ENCODE measurements around the gene BARX2.
A peak's percentile ranks its signal among the peaks of the same experiment; 100 is the strongest.

DNA sequence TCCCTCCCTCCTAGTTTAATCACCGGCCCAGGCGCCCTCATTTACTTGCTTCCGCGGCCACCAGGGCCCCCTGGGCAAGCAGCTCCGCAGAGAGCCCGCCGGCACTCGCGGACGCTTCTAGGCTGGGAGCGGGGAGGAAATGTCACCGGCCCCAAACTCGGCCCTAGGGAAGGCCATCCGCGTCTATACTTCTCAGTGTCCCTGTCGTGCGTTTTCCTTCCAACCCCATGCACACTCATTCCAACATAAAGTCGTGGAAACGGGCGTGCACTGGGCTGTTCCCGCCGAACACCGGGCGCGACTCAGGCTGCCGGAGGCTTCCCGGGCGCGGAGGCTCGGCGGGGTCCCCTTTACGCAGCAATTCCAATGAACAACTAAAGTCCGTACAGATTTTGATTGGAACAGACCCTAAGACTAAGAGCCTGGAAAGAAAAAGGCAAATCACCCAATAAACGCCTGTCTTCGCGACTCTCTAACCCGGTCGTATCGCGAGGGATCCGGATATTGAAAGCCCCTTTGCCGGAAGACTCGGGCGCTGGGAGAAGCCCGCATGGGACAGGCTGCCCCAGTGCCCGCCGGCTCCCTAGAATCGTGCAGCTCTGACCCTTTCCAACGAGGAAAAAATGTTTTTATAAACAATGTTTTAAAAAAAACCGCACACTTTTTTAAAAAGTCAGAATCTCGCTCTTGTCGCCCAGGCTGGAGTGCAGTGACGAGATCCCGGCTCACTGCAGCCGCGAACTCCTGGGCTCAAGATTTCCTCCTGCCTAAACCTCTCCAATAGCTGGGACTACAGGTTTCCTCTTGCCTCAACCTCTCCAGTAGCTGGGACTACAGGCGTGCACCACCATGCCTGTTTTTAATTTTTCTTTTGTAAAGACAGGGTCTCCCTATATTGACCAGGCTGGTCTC is 1.3 kb upstream of the BARX2 start:
- TF ChIP-seq EZH2 (IDR thresholded peaks at IDR 0.05) (peak; percentile 90), POLR2AphosphoS5 (IDR thresholded peaks at IDR 0.05; ENCODE audit: borderline replicate concordance, low read depth, low read length) (no peak)
